ENCODE results near the gene CYTH4.

- no peak for TF ChIP-seq CTCF (IDR thresholded peaks at IDR 0.05)
- TF ChIP-seq EZH2phosphoT487 (IDR thresholded peaks at IDR 0.05): no peak
- no peak for TF ChIP-seq EZH2 (IDR thresholded peaks at IDR 0.05)
Measured at GRCh38 chr22:37336579-37336978, 54.3 kb downstream of the CYTH4 start.

All from neural progenitor cell (in vitro differentiated cells).